ENCODE measurements around the gene CYP19A1. TPM values are rescaled to one million over a fixed set of nuclear protein-coding genes. Genes with fewer than 3 reads are reported as not detected.
"Not testable (repeated sequence)": the region's sequence is repeated elsewhere in the genome, so short reads cannot be mapped to it uniquely, and the experiment has no call there.

The CYP19A1 gene
- total and polyA plus RNA-seq, 3 experiments from 2014 or later: not detected

DNA sequence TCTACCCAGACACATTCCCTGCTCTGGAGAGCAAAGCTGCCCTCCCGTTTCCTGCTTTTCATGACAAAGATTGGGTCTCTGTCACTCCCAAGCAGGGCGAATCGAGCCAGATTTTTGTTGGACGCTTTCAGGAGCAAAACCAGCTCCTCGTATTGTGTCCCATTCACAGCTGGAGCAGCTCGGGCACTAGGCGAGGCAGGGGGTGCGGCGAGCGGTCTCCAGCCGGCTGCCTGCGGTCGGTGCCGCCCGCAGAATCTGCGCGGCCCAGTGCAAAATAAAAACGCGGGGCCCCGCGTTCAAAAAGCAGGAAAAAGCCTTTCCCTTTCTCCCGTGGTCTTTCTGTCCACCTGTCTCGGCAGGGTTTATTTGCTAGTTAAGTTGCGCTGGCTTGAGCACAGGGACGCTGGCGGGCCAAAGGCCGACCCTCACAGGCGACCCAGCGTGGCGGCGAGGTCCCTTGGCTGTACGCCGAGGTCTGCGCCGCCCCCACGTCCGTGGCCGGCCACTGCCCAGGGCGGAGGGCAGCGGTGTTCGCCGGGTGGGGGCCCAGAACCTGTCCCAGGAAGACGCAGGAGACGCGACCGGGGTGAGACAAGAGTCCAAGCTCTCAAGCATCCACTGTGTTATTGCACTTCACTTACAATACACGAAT lies 71.2 kb downstream of the CYP19A1 start:
- no peak overlapping the region for H3K27ac ChIP-seq (ENCODE audit: low read depth, low read length)
- POLR2A ChIA-PET: no interaction called here
- DNase-seq: no peak
- no peaks in the 10 kb centered on the region for H3K9me3 ChIP-seq (ENCODE audit: low read length)
- CTCF ChIA-PET: no interaction called here
- no peaks in the 10 kb centered on the region for H3K36me3 ChIP-seq (ENCODE audit: insufficient read depth, low read length)
- H3K4me1 Mint-ChIP-seq: peaks cover 0 to 8% (median 4%) of the 10 kb centered on the region in 3 donors
- no peaks in the 10 kb centered on the region for H3K36me3 Mint-ChIP-seq
- peaks cover 17 to 28% of the 10 kb centered on the region in 2 donors for H3K27me3 Mint-ChIP-seq
- H3K27me3 ChIP-seq (ENCODE audit: insufficient read depth, low read length, poor library complexity, severe bottlenecking): peaks cover 4% of the 10 kb centered on the region
- peak overlapping the region in 1 of 8 donors; percentile 7 for H3K27ac Mint-ChIP-seq
- H3K4me3 Mint-ChIP-seq: no peak overlapping the region
- H3K4me3 ChIP-seq (ENCODE audit: low read length): no peak overlapping the region
- H3K4me1 ChIP-seq (ENCODE audit: insufficient read depth, low read length): no peaks in the 10 kb centered on the region
- H3K9me3 Mint-ChIP-seq: peaks cover 0 to 3% (median 0%) of the 10 kb centered on the region in 5 donors

DNA sequence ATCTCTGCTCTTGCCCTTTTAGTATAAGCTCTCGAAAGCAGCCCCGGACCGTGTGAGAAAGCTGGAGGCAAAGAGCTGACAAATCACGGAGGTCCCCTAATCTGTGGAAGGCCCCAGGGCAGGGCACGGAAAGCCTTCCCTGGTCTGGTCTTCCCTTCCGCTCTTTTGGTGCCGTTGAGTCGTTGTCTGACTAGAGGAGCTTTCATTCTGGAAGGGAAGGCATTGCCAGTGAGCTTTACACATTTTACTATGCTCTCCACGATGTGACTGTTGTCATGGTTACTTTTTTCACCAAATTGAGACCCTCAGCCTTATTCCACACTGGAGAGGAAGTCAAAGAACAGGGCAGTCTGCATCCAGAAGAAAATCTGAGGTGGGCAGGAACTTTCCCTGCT lies 71.7 kb downstream of the CYP19A1 start:
- H3K4me1 Mint-ChIP-seq: peaks cover 0 to 8% (median 4%) of the 10 kb centered on the region in 3 donors
- H3K9me3 Mint-ChIP-seq: peaks cover 0 to 3% (median 0%) of the 10 kb centered on the region in 5 donors
- no peak for DNase-seq
- no peaks in the 10 kb centered on the region for H3K36me3 ChIP-seq (ENCODE audit: insufficient read depth, low read length)
- H3K27me3 ChIP-seq (ENCODE audit: insufficient read depth, low read length, poor library complexity, severe bottlenecking): peaks cover 4% of the 10 kb centered on the region
- no peaks in the 10 kb centered on the region for H3K36me3 Mint-ChIP-seq
- no peak overlapping the region for H3K27ac ChIP-seq (ENCODE audit: low read depth, low read length)
- H3K27ac Mint-ChIP-seq: peak overlapping the region in 1 of 8 donors; percentile 7
- peaks cover 18 to 28% of the 10 kb centered on the region in 2 donors for H3K27me3 Mint-ChIP-seq
- H3K4me3 Mint-ChIP-seq: no peak overlapping the region
- H3K9me3 ChIP-seq (ENCODE audit: low read length): no peaks in the 10 kb centered on the region
- H3K4me1 ChIP-seq (ENCODE audit: insufficient read depth, low read length): no peaks in the 10 kb centered on the region
- ChIA-PET CTCF (no interaction called here), POLR2A (no interaction called here)
- no peak overlapping the region for H3K4me3 ChIP-seq (ENCODE audit: low read length)

GRCh38 chr15:51265037-51265555 lies 73.3 kb downstream of the CYP19A1 start:
- Mint-ChIP-seq H3K36me3 (no peaks in the 10 kb centered on the region), H3K4me1 (peaks cover 0 to 8% (median 4%) of the 10 kb centered on the region in 3 donors), H3K27me3 (peaks cover 20 to 28% of the 10 kb centered on the region in 2 donors), H3K27ac (no peak overlapping the region), H3K9me3 (peaks cover 0 to 6% (median 3%) of the 10 kb centered on the region in 5 donors), H3K4me3 (no peak overlapping the region)
- no peaks in the 10 kb centered on the region for H3K4me1 ChIP-seq (ENCODE audit: insufficient read depth, low read length)
- no peak overlapping the region for H3K27ac ChIP-seq (ENCODE audit: low read depth, low read length)
- no peak overlapping the region for H3K4me3 ChIP-seq (ENCODE audit: low read length)
- peaks cover 4% of the 10 kb centered on the region for H3K27me3 ChIP-seq (ENCODE audit: insufficient read depth, low read length, poor library complexity, severe bottlenecking)
- H3K9me3 ChIP-seq (ENCODE audit: low read length): no peaks in the 10 kb centered on the region
- CTCF ChIA-PET: no interaction called here
- POLR2A ChIA-PET: no interaction called here
- H3K36me3 ChIP-seq (ENCODE audit: insufficient read depth, low read length): no peaks in the 10 kb centered on the region
- no peak for DNase-seq

- peaks cover 0 to 8% (median 4%) of the 10 kb centered on the region in 3 donors for H3K4me1 Mint-ChIP-seq
- peaks cover 0 to 5% (median 3%) of the 10 kb centered on the region in 5 donors for H3K9me3 Mint-ChIP-seq
- no peak overlapping the region for H3K4me3 Mint-ChIP-seq
- POLR2A ChIA-PET: no interaction called here
- H3K9me3 ChIP-seq (ENCODE audit: low read length): no peaks in the 10 kb centered on the region
- CTCF ChIA-PET: no interaction called here
- H3K36me3 Mint-ChIP-seq: no peaks in the 10 kb centered on the region
- H3K27me3 Mint-ChIP-seq: peaks cover 15 to 29% of the 10 kb centered on the region in 2 donors
- no peaks in the 10 kb centered on the region for H3K36me3 ChIP-seq (ENCODE audit: insufficient read depth, low read length)
- DNase-seq: no peak
- peaks cover 4% of the 10 kb centered on the region for H3K27me3 ChIP-seq (ENCODE audit: insufficient read depth, low read length, poor library complexity, severe bottlenecking)
- no peak overlapping the region for H3K27ac ChIP-seq (ENCODE audit: low read depth, low read length)
- H3K27ac Mint-ChIP-seq: no peak overlapping the region
- H3K4me1 ChIP-seq (ENCODE audit: insufficient read depth, low read length): no peaks in the 10 kb centered on the region
- H3K4me3 ChIP-seq (ENCODE audit: low read length): no peak overlapping the region
Observed at GRCh38 chr15:51263726-51264125, 74.7 kb downstream of the CYP19A1 start.

GRCh38 chr15:51263116-51263515 lies 75.3 kb downstream of the CYP19A1 start:
- H3K4me1 Mint-ChIP-seq: peaks cover 0 to 6% (median 4%) of the 10 kb centered on the region in 3 donors
- H3K27me3 ChIP-seq (ENCODE audit: insufficient read depth, low read length, poor library complexity, severe bottlenecking): peaks cover 4% of the 10 kb centered on the region
- ChIA-PET POLR2A (no interaction called here), CTCF (no interaction called here)
- H3K4me3 Mint-ChIP-seq: no peak overlapping the region
- peaks cover 15 to 23% of the 10 kb centered on the region in 2 donors for H3K27me3 Mint-ChIP-seq
- no peaks in the 10 kb centered on the region for H3K4me1 ChIP-seq (ENCODE audit: insufficient read depth, low read length)
- no peaks in the 10 kb centered on the region for H3K36me3 ChIP-seq (ENCODE audit: insufficient read depth, low read length)
- H3K4me3 ChIP-seq (ENCODE audit: low read length): no peak overlapping the region
- no peaks in the 10 kb centered on the region for H3K9me3 ChIP-seq (ENCODE audit: low read length)
- no peaks in the 10 kb centered on the region for H3K36me3 Mint-ChIP-seq
- no peak overlapping the region for H3K27ac ChIP-seq (ENCODE audit: low read depth, low read length)
- H3K9me3 Mint-ChIP-seq: peaks cover 0 to 5% (median 3%) of the 10 kb centered on the region in 5 donors
- no peak overlapping the region for H3K27ac Mint-ChIP-seq
- no peak for DNase-seq

GRCh38 chr15:51262463-51262862 lies 75.9 kb downstream of the CYP19A1 start:
- POLR2A ChIA-PET: no interaction called here
- H3K27ac Mint-ChIP-seq: no peak overlapping the region
- DNase-seq: no peak
- Histone ChIP-seq H3K27me3 (ENCODE audit: insufficient read depth, low read length, poor library complexity, severe bottlenecking) (no peaks in the 10 kb centered on the region), H3K4me1 (ENCODE audit: insufficient read depth, low read length) (no peaks in the 10 kb centered on the region), H3K27ac (ENCODE audit: low read depth, low read length) (no peak overlapping the region), H3K36me3 (ENCODE audit: insufficient read depth, low read length) (no peaks in the 10 kb centered on the region), H3K4me3 (ENCODE audit: low read length) (no peak overlapping the region), H3K9me3 (ENCODE audit: low read length) (no peaks in the 10 kb centered on the region)
- no peak overlapping the region for H3K4me3 Mint-ChIP-seq
- H3K36me3 Mint-ChIP-seq: no peaks in the 10 kb centered on the region
- peaks cover 0 to 5% (median 3%) of the 10 kb centered on the region in 5 donors for H3K9me3 Mint-ChIP-seq
- CTCF ChIA-PET: no interaction called here
- H3K27me3 Mint-ChIP-seq: peaks cover 12 to 18% of the 10 kb centered on the region in 2 donors
- H3K4me1 Mint-ChIP-seq: peaks cover 0 to 4% (median 3%) of the 10 kb centered on the region in 3 donors

GRCh38 chr15:51261113-51261512 lies 77.3 kb downstream of the CYP19A1 start:
- H3K27ac Mint-ChIP-seq; H3K9me3 Mint-ChIP-seq; H3K4me3 ChIP-seq (ENCODE audit: low read length); POLR2A ChIA-PET; H3K4me1 Mint-ChIP-seq; H3K27ac ChIP-seq (ENCODE audit: low read depth, low read length); H3K4me1 ChIP-seq (ENCODE audit: insufficient read depth, low read length); H3K36me3 ChIP-seq (ENCODE audit: insufficient read depth, low read length); CTCF ChIA-PET; H3K36me3 Mint-ChIP-seq; H3K9me3 ChIP-seq (ENCODE audit: low read length); H3K27me3 ChIP-seq (ENCODE audit: insufficient read depth, low read length, poor library complexity, severe bottlenecking); H3K4me3 Mint-ChIP-seq; DNase-seq: not testable (repeated sequence)
- H3K27me3 Mint-ChIP-seq: peaks cover 9 to 12% of the 10 kb centered on the region in 2 donors

DNA sequence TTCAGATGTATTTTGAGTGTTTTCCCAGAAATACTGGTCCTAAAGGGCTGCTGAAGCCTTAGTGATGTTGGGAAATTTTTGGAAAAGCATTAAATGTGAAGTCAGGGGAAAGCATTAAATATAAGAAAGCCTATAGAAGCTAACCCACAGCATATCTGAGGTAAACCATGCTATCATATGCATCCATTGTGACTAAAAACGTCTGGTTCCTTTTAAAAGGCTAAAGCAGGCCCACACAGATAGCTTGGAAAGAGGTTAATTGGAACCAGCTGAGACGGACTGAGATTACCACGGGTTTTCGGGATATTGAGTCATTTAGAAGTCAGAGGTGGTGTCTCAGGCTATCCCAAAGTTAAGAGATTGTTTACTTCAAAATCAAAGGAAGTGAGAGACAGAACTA lies 78.2 kb downstream of the CYP19A1 start:
- POLR2A ChIA-PET: no interaction called here
- Mint-ChIP-seq H3K4me1 (no peaks in the 10 kb centered on the region), H3K27ac (no peak overlapping the region), H3K9me3 (peaks cover 0 to 5% (median 3%) of the 10 kb centered on the region in 5 donors), H3K27me3 (peaks cover 6 to 9% of the 10 kb centered on the region in 2 donors), H3K4me3 (no peak overlapping the region), H3K36me3 (no peaks in the 10 kb centered on the region)
- Histone ChIP-seq H3K27ac (ENCODE audit: low read depth, low read length) (no peak overlapping the region), H3K4me3 (ENCODE audit: low read length) (no peak overlapping the region), H3K27me3 (ENCODE audit: insufficient read depth, low read length, poor library complexity, severe bottlenecking) (no peaks in the 10 kb centered on the region), H3K36me3 (ENCODE audit: insufficient read depth, low read length) (no peaks in the 10 kb centered on the region), H3K4me1 (ENCODE audit: insufficient read depth, low read length) (no peaks in the 10 kb centered on the region), H3K9me3 (ENCODE audit: low read length) (no peaks in the 10 kb centered on the region)
- DNase-seq: no peak
- CTCF ChIA-PET: no interaction called here

Measured in CD8-positive, alpha-beta memory T cell (primary cell).